Measurements from ENCODE around the gene ARMCX2. TPM values are rescaled to one million over a fixed set of nuclear protein-coding genes. Genes with fewer than 3 reads are reported as not detected.

Gene ARMCX2
- polyA plus RNA-seq, 1 of the 3 experiments (the other 2 are of a cell fraction), result 32.9 TPM

DNA sequence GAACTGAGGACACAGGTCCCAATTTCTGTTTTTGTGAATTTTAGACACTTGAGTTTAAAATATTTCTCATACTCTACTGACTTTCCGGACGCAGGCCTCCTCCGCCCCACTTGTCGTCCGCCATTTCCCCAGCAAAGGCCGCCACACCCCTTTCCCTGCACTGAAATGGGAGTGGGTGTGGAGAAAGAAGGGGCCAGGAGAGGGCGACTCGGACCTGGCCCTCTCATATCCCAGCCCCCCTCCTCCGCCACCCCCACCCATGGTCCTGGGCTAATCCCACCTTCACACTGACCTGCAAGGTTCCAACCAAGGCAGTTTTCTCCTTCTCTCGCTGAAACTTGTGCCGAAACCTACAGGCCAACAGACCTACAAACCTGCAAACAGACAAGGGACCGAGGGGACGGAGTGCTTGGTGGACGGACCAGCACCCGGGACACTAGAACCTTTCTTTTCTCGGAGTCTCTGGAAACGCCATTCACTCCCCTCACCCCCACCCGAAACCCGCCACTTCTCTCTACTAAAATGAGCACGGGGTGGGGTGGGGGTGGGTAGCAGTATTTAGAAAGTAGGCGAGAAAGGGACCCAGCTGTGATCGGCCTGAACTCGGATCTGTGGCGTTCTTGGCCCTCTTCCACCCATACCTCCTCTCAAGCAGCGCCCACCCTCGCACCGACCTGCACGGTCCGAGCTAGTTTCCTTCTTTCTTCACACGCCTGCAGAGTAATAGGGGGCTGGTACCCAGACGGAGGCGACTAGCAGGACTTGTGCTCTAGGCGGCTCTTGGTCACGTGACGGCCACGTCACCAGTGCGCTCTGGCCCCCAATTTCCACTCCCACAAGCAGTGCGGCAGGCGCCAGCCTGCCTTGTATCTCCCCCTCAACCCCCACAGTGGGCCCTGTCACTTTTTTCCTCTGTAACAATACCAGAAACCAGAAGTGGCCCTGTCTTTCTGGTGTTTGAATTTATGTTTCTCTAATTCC is 42.1 kb downstream of the ARMCX2 start, which contains the start of gene ARMCX6 (continued):
- TF ChIP-seq EP300 (IDR thresholded peaks at IDR 0.05; ENCODE audit: borderline replicate concordance in 1 of 2, low read depth in 1 of 2, low read length in 1 of 2), result no peak
- no peak for TF ChIP-seq PBX3 (IDR thresholded peaks at IDR 0.05)
- TF ChIP-seq NRF1 (IDR thresholded peaks at IDR 0.05; ENCODE audit: low read depth, low read length), result no peak
- TF ChIP-seq, protein P1, sequence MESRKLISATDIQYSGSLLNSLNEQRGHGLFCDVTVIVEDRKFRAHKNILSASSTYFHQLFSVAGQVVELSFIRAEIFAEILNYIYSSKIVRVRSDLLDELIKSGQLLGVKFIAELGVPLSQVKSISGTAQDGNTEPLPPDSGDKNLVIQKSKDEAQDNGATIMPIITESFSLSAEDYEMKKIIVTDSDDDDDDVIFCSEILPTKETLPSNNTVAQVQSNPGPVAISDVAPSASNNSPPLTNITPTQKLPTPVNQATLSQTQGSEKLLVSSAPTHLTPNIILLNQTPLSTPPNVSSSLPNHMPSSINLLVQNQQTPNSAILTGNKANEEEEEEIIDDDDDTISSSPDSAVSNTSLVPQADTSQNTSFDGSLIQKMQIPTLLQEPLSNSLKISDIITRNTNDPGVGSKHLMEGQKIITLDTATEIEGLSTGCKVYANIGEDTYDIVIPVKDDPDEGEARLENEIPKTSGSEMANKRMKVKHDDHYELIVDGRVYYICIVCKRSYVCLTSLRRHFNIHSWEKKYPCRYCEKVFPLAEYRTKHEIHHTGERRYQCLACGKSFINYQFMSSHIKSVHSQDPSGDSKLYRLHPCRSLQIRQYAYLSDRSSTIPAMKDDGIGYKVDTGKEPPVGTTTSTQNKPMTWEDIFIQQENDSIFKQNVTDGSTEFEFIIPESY (IDR thresholded peaks at IDR 0.05; ENCODE audit: borderline replicate concordance, low read depth), result no peak
- no peak for TF ChIP-seq TEAD4 (IDR thresholded peaks at IDR 0.05; ENCODE audit: borderline replicate concordance, insufficient read depth)
- TF ChIP-seq SIN3A (IDR thresholded peaks at IDR 0.05; ENCODE audit: borderline replicate concordance, low read depth, low read length), result 0 out of 2 replicates have a peak, but pooled peaks have one; percentile 25
- TF ChIP-seq RCOR1 (IDR thresholded peaks at IDR 0.05; ENCODE audit: low read length), result 0 out of 2 replicates have a peak, but pooled peaks have one; percentile 17
- TF ChIP-seq RAD21 (IDR thresholded peaks at IDR 0.05; ENCODE audit: low read length), result peak; percentile 65
- TF ChIP-seq YY1 (IDR thresholded peaks at IDR 0.05; ENCODE audit: low read depth), result peak; percentile 87

GRCh38 chrX:101605728-101606127 is 53.9 kb downstream of the ARMCX2 start:
- Histone ChIP-seq H3K27ac (ENCODE audit: low read depth in 2 of 2, low read length in 1 of 2) (no peak overlapping the region), H3F3A (replicated peaks; ENCODE audit: insufficient read depth) (no peaks in the 10 kb centered on the region), H3K4me3 (ENCODE audit: low read depth in 2 of 2, low read length in 1 of 2) (no peak overlapping the region), H3K9me3 (no peaks in the 10 kb centered on the region), H3K27me3 (ENCODE audit: insufficient read depth) (0 out of 2 replicates have a peak, but pooled peaks cover 5% of the 10 kb centered on the region), H3K9ac (no peak overlapping the region), H4K20me1 (ENCODE audit: insufficient read depth) (no peaks in the 10 kb centered on the region), H3K79me2 (ENCODE audit: insufficient read depth) (no peaks in the 10 kb centered on the region), H3K4me1 (ENCODE audit: control insufficient read depth in 1 of 2, insufficient read depth in 2 of 2, low read depth in 1 of 2, low read length in 1 of 2) (no peaks in the 10 kb centered on the region), H3K4me2 (no peak overlapping the region), H3K9me2 (no peaks in the 10 kb centered on the region), H3K36me3 (replicated peaks in 1 of 2; ENCODE audit: control insufficient read depth in 1 of 2, insufficient read depth in 2 of 2, low read length in 1 of 2) (no peaks in the 10 kb centered on the region), H2AFZ (ENCODE audit: low read depth) (no peak overlapping the region)
- no peak for TF ChIP-seq POLR2AphosphoS5 (IDR thresholded peaks at IDR 0.05; ENCODE audit: low read depth, low read length)
- no peak for TF ChIP-seq RXRA (IDR thresholded peaks at IDR 0.05; ENCODE audit: borderline replicate concordance, low read depth)
- TF ChIP-seq RAD21 (IDR thresholded peaks at IDR 0.05; ENCODE audit: low read length), result no peak
- no peak for TF ChIP-seq MEF2A (IDR thresholded peaks at IDR 0.05; ENCODE audit: borderline replicate concordance, low read depth)
- TF ChIP-seq FOSL2 (IDR thresholded peaks at IDR 0.05; ENCODE audit: borderline replicate concordance, low read depth), result no peak
- no peak for TF ChIP-seq ELF1 (IDR thresholded peaks at IDR 0.05)
- POLR2A ChIA-PET, result no interaction called here
- WGBS (ENCODE audit: low lambda C conversion rate), result 7% methylated on average over 1 of the region's 1 CpG
- CTCF ChIA-PET, result no interaction called here
- no peak for DNase-seq

Small RNA genes lying within 50 kb of the gene (small RNA-seq; reads per million reads assigned to genes)
- gene RNU6-30P, result 0 to 7.3 (median 0.98) reads per million in 7 experiments
- 0 reads per million in 7 experiments for gene RNU6-587P

Other genes with a start within 250 kb of the ARMCX2 start
- gene ARMCX4, start 174.4 kb downstream of the ARMCX2 start, polyA plus RNA-seq (2012; rRNA removed), result 3.7 and 3.8 TPM in 2 replicates
- 9.2 and 9.7 TPM in 2 replicates for gene ARMCX1, start 109.3 kb downstream of the ARMCX2 start, polyA plus RNA-seq (2012; rRNA removed)
- 49.7 and 57.8 TPM in 2 replicates for gene ARMCX6, start 41.9 kb downstream of the ARMCX2 start, polyA plus RNA-seq (2012; rRNA removed)
- gene ARMCX3, start 36.7 kb downstream of the ARMCX2 start, polyA plus RNA-seq (2012; rRNA removed), result 23.1 and 34.7 TPM in 2 replicates